VCaP (cell line): Measurements from ENCODE around the gene TGM1.
A peak's percentile ranks its signal among the peaks of the same experiment; 100 is the strongest.

Experiments
- H3K27ac ChIP-seq: fragments of 450-650 bp; 2 replicates; pipeline ENCODE4 v1.5.1; 2017
- TF ChIP-seq, protein P1 (sequence below): fragments of 450-650 bp; conservative IDR thresholded peaks from 2 replicates; pipeline ENCODE4 v1.5.1; 2017; ENCODE audit warnings: mild to moderate bottlenecking, moderate library complexity

The TGM1 gene

DNA sequence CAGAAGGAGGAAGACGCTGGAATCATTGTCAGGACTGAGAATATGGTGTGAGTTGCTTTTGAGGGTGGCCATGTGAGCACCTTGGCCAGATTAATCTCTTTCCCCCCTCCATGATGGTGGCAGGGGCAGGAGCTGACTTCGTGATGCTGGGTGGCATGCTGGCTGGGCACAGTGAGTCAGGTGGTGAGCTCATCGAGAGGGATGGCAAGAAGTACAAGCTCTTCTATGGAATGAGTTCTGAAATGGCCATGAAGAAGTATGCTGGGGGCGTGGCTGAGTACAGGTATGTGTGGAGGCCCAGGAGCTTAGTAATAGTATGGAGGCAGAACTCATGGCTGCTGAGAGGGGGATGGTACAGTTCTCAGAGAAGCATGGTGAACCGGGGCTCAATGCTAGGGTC, 24.9 kb downstream of the TGM1 start:
- no peak overlapping the region for H3K27ac ChIP-seq

DNA sequence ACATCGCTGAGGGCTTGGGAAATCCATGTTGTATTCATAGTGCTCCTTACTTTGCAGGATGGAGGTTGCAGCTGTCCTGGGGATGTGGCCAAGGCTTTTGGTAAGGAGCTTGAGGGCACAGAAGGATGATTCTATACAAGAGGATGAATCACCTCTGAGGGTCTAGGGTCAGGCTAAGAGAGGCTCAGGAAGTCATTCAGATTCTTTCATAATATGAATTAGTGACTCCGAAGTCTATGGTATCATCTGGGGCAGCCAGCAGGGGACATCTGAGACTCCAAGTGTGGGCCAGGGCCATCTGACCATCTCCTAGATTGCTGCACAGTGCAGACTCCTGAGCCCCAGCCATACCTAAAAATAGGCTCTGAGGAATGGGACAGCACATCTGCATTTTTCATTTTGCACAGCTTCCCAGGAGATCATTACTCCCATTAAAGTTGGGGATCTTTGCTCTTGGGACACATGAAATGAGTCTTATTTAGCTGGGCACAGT, 25.5 kb downstream of the TGM1 start:
- no peak overlapping the region for H3K27ac ChIP-seq

More for the DNA sequence above, 24.9 kb downstream of the TGM1 start:
- TF ChIP-seq, protein P1, sequence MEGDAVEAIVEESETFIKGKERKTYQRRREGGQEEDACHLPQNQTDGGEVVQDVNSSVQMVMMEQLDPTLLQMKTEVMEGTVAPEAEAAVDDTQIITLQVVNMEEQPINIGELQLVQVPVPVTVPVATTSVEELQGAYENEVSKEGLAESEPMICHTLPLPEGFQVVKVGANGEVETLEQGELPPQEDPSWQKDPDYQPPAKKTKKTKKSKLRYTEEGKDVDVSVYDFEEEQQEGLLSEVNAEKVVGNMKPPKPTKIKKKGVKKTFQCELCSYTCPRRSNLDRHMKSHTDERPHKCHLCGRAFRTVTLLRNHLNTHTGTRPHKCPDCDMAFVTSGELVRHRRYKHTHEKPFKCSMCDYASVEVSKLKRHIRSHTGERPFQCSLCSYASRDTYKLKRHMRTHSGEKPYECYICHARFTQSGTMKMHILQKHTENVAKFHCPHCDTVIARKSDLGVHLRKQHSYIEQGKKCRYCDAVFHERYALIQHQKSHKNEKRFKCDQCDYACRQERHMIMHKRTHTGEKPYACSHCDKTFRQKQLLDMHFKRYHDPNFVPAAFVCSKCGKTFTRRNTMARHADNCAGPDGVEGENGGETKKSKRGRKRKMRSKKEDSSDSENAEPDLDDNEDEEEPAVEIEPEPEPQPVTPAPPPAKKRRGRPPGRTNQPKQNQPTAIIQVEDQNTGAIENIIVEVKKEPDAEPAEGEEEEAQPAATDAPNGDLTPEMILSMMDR: no peak

DNA sequence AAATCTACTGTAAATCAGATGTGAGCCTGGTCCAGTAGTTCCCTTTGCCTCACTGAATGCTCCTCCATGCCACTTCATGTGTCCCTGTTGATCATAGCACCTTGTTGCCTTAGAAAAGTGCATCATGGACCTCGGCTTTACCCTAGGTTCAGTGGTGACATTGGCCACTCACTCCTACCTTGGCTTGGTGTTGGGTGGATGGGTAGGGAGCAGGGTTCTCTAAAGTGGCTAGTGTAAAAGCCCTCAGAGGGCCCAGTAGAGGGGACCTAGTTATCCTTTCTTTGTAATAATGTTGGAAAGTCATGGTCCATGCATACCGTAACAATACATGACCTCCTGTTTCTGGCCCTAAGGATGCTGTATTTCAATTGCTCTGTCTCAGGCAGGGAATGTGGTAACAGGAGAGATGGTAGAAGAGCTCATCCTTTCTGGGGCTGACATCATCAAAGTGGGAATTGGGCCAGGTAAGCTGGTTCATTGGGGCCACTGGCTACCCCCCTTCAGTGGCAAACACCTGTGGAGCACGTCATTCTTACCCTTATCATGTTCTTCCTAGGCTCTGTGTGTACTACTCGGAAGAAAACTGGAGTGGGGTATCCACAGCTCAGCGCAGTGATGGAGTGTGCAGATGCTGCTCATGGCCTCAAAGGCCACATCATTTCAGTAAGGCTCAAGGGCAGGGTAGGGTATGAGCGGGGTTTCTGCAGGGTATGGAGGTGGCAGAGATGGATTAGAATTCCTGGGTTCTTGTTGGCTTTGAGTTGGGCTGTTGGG, 26.1 kb downstream of the TGM1 start:
- no peak overlapping the region for H3K27ac ChIP-seq
- TF ChIP-seq, protein P1: no peak

More for the DNA sequence above, 25.5 kb downstream of the TGM1 start:
- TF ChIP-seq, protein P1: no peak

DNA sequence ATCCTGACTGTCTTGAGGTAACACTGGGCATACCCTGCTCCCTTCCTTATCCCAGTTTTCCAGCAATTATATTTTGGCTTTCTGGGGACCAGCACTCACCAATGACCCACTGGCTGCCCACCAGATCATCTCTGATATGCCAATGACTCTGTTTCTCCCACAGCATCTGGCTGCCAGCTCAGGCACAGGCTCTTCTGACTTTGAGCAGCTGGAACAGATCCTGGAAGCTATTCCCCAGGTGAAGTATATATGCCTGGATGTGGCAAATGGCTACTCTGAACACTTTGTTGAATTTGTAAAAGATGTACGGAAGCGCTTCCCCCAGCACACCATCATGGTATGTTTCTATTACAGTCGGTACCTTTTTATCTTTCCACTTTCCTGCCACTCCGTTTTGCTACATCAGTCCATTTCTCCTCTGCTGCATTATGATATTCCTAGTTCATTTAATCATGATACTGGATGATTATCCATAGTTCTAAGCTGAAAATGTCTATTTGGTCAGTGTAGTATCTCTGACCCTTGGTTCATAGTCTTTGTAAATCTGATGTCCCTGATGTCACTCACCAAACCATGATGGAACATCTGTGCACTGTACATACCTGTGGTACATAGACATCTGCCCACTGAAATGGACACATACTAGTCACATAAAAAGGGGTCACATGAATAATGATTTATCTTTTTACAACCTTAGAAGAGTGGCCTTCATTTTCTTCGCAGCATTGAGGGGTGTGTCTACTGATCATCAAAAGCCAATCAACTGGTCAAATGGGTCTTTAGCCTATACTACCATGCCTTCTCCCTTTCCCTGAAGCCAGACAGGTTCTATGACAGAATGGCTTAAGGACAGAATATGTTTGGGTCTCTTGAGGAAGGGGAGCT, 26.9 kb downstream of the TGM1 start:
- TF ChIP-seq, protein P1: no peak
- no peak overlapping the region for H3K27ac ChIP-seq

DNA sequence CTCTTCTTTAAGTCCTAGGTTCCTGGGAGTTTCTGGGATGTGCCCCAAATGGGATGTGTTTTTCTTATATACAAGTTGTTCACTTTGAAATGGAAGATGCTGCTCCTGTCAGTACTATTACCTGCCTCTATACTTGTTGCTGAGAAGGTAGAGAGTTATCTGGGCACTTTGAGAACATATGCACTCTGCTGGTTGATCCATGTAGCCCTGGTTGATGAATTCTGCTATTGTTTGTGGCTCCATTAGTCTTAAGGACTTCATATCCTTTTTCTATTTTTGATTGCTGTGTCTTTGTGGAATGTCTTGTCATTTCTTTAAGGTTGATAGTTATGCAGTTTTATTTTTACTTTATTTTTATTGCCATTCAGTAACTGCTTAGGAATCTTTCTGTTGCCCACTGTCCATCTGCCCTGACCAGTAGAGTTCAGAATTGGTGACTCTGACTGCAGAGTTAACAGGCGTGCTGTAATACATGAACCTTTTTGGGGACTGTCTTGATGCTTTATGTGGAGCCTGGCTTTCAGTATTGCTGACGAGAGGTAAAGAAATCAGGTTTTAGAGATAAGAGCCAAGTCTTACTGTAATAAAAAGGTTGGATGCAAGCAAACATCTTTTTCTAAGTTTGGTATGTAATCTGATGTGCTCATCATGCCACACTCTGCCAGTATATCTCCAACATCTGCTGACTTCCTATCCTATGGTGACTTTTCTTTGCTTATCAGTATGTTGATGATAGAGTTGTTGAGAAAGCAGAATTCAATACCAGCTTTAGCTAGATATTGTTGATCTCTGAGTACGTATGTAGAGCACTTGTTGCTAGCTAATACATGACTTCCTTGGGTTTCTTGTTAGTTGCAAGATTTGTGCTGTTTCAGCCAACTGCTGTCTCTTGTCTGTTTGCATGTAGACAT, 28.6 kb downstream of the TGM1 start:
- TF ChIP-seq, protein P1: no peak
- no peak overlapping the region; the same call in 1 of the 2 replicates for H3K27ac ChIP-seq

DNA sequence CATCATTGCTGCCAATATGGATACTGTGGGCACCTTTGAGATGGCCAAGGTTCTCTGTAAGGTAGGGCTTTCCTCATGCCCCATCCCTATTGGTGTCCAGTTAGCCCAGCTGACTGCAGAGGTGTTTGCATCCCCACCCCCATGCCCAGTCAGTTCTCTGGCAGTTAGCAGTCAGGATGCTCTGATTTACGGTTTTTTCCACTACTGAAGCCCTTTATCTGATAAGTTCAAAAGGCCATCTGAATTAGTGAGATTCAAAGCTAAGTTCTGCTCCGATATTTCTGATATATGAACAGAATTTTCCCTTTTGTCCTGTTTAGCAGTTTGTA, 29.5 kb downstream of the TGM1 start:
- H3K27ac ChIP-seq: peak overlapping the region; percentile 85
- TF ChIP-seq, protein P1: no peak
